HuH-7 (cell line): ENCODE measurements around the gene CAMTA1.

Experiments used
- DNase-seq: peaks from one replicate; pipeline ENCODE4 v3.0.0; 2011; ENCODE audit warnings: low spot score

The CAMTA1 gene

DNA sequence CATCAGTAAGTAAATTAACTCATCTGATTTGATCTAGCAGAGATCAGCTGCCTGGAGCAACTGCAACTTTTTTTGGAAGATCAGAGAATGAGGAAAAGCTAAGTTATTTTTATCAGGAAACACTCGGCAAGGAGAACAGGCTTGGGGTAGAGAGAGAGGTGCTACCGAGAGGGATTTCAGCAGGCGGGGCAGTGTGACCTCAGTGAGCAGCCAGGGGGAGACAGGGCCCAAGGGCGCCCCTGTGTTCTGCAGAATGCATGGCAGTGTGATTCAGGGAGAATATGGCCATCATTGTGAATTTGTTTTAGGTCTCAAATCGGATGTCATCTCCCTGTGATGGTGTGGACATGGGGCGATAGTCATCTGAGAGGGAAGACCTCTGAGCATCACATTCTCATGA is 501.8 kb downstream of the CAMTA1 start:
- no peak for DNase-seq

DNA sequence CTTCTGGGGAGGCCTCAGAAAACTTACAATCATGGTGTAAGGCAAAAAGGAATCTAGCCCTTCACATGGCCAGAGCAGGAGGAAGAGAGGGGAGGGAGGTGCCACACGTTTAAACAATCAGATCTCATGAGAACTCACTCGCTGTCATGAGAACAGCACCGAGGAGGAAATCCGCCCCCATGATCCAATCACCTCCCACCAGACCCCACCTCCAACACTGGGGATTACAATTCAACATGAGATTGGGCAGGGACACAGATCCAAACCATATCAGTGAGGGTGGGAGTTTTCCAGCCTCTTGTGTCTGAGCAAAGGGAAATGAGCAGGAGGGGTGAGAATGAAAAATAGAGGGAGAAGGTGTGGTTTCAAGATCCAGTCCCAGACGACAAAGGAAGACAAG is 503.7 kb downstream of the CAMTA1 start:
- DNase-seq, result no peak

- no peak for DNase-seq
Observed at GRCh38 chr1:7289694-7290093, 504.4 kb downstream of the CAMTA1 start.

GRCh38 chr1:7290971-7291970 is 506.0 kb downstream of the CAMTA1 start:
- no peak for DNase-seq

DNA sequence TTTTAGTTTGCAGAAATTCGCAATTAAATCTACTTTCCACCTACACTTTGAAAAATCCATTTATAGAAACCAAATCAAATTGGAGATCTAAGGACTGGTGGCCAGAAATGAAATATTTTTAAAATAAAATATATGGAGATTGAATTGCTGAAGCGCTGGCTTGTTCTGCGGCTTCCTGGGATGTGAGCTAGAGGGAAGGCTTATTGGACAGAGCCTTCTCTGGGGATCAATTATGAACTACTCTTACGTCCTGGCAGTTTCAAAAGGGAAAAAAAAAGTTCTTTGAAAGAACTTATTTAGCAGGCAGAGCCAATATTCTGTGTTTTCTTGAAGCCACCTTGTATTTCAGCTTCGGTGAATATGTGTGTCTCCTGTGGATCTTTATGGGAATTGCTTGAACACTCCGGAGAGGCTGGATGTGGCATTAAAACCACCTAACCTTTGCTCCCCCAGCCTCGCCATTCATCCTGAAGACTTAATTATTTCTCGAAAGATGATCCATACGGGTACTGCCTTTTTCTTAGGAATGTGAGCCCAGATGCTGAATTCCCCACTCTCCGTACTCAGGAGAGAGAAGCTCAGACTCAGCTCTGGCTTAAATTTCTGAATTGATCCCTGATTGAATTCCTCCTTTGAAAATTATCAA is 506.9 kb downstream of the CAMTA1 start:
- DNase-seq, result no peak

DNA sequence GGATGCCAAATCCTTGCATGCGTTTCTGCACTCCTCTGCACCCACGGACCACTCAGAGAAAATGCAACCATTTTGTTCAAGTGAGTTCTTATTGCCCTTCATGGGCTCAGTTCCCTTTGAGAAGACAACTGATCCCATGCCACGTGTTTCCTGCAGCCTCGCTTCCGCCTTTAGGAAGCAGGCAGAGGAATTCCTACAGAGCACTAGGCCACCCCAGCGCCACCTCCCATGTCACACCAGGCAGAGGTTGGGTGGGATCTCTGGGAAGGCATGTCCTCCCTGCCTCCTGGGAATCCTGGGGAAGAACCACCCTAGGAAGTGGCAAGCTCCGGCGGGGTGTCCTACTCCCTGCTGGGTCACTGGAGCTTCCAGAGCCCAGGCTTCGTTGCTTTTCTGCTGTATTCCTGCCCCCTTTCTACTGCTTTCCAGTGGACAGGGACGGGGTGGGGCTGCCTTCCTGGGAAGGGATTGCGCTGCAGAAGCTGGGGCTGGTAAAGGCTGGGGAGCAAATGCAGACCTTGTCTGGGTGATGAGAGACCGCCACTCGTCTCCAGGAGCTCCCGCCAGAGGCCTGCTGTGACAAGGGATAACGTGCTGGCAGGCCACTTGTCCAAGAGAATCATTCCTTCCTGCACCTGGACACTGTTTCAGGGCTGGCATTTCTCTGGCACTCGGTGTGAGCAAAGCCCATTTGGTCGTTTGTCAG is 507.6 kb downstream of the CAMTA1 start:
- no peak for DNase-seq

DNA sequence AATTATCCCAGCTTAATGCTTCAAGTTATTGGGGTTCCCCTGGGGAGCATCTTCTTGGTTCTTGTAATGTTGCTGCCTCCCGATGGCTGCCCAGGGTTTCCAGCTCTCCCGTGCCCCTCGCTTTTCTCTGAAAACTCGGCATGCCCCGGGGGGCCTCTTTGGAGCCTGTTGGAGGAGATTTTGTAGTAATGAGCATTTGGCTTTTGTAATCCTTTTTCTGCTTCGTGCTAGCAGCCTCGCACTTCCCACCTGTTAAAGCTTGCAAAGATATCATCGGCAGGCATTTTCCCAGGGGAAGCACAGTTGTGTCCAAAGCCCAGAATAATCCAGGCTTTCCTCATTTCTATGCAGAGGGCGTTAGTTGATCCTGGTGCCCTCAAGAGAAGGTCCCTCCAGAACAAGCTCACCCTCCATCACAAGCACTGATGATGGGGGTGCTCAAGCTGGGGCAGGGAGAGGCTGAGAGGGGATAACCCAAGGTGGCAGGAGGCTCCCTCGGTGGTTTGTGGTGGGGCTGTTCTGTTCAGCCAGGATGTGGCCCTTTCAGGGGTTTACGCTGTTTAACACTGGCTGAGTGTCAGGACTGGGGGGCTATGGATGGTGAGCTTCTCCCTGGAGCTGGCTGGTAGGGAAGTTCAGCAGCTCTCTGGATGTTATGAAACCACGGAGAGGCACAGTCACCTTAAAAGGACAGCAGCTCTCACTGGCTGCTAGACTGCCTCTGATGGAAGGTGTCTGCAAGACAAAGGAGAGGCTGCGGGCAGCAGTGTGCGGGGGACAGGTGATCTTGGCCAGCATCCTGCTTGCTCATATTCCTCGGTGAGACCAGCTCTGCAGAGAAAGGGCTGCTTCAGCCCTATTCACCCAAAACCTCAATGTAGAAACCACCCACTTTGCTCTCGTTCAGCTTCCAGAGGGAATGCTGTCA is 508.7 kb downstream of the CAMTA1 start:
- no peak for DNase-seq

GRCh38 chr1:7294636-7295035 is 509.4 kb downstream of the CAMTA1 start:
- no peak for DNase-seq

DNA sequence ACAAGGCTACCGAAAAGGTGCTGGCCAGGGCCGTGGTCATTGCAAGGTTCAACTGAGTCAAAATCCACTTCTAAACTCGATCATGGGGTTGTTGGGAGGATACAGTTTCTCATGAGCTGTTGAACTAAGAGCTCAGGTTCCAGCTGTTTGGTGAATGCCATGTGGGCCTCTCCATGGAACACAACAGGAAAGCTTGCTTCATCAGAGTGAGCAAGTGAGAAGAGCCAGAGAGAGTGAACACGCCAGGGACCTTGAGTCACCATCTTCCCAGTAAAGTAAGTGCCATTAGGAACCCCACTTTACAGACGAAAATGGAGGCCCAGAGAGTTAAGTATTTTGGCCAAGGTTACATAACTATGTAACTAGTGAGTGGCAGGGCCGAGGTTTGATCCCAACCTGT is 510.7 kb downstream of the CAMTA1 start:
- DNase-seq, result no peak

DNA sequence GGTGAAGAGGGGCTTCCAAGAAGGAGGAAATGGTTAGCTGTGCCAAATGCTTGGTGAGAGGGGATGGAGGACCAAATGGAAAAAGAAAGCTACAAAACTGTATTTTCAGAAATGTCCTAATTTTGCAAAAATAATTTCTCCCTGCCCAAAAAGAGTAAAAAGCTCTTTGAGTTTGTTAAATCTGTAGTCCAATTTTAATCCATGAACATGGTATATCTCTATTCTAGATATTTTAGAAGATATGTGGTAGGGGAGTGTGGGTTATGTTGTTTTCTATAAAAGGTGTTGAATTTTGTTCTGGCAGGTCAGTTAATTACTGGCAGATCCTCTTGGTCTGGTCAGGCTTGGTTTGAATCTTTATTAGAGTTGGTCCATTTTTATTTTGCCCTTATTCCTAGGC is 511.7 kb downstream of the CAMTA1 start:
- DNase-seq, result no peak

DNA sequence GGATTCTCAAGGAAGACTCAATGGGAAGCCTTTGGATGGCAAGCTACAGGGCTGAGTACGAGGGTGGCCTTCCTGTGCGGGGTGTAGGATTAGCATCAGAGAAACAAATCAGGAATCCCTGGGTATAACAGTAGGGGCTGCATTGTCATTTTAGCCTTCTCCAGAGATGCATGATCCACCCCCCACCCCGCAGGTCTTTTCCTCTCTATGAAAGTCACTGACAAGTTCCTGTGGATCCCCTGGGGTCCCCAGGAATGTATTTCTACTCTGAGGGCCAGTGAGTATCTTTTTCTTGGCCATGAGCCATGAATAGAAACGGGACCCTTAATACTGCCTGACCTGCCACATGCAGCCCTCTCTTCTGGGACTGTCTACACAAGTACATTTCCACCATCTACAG is 512.9 kb downstream of the CAMTA1 start:
- no peak for DNase-seq

GRCh38 chr1:7298749-7299151 is 513.5 kb downstream of the CAMTA1 start:
- no peak for DNase-seq

DNA sequence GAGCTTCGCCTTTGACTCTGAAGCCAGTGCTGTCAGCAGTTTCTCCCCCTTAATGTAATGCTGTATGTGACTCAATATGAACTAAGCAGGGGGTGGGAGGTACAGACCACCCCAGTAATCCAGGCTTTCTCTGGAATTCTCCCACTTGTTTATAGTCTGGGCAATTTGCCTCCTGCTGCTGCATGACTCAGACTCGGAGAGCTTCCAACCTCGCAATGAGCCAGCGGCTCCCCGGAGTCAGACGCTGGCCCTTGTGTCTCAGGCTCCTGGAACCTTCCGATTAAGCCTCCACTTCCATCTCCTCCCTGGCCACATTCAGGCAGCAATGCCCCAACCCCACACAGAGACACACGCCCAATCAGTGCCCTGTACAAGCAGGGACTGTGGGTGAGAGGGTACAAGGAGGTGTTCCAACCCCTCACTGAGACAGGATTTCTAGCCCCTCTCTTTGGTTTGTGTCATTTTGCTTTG is 514.1 kb downstream of the CAMTA1 start:
- no peak for DNase-seq

DNA sequence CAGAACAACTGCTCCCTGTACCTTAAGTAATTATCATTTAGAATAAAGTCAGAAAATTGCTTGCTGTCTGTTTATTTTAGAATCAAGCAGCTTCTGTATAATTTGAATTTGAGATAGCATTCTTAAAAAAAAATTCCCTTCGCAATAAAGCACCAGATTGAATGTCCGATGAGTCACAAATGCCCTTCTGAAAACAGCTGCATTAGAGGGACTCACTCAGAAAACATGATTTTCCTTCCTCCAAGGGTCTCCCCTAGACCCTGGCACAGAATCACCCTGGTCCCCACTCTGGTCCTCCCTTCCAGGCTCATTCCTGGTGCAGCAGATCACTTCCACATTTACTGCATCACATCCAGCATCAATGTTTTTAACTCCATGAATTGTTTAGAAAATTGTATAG is 514.7 kb downstream of the CAMTA1 start:
- no peak for DNase-seq

GRCh38 chr1:7300893-7301663 is 515.8 kb downstream of the CAMTA1 start:
- no peak for DNase-seq

DNA sequence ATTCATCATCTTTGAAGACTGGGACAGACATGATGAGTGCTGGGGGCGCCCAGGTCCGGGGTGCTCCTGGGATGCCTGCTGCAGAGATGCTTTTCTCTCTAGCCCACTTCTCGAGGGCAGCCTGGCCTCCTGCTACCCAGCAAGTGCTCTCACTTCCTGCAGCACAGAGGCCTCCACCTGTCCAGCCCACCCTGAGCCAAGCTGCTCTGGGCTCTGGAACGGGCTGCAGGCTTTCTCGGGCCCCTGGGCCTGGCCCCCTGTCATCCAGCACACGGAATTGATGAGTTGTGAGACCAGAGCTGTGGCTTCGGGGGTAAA is 516.4 kb downstream of the CAMTA1 start:
- DNase-seq, result no peak

DNA sequence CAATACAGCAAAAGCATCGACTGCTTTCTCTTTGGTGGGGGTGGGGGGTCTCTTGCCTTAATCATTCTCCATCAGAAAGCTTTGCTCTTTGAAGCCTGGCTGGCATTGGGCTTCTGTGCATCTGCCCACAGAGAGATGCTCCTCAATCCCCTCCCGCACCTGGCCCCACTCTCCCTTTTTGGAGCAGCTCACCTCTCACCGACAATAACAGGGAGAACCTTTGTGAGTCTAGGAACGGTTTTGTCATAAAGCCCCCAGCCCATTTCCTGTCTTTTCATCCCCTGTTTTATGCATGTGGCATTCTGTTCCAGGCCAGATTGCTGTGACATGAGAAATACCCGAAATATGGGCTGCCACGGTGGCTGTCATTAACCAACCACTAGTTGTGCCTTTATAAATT is 516.9 kb downstream of the CAMTA1 start:
- no peak for DNase-seq

DNA sequence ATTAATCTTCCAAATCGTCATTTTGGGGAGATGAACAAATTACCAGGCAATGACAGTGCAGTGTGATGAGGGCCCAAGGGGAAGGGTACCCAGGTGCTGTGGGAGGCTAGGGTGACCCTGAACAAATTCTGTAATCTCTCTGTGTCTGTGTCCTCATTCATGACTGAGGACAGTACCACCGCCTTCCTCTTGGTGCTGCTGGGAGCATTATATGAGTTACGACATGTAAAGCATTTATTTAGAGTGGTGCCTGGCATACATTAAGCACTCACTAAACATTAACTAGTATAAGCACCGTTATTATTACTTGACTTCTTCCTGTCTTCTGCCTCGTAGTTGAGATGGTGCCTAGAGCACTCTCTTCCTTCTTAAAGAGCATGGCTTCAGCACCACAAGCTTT is 517.6 kb downstream of the CAMTA1 start:
- no peak for DNase-seq

DNA sequence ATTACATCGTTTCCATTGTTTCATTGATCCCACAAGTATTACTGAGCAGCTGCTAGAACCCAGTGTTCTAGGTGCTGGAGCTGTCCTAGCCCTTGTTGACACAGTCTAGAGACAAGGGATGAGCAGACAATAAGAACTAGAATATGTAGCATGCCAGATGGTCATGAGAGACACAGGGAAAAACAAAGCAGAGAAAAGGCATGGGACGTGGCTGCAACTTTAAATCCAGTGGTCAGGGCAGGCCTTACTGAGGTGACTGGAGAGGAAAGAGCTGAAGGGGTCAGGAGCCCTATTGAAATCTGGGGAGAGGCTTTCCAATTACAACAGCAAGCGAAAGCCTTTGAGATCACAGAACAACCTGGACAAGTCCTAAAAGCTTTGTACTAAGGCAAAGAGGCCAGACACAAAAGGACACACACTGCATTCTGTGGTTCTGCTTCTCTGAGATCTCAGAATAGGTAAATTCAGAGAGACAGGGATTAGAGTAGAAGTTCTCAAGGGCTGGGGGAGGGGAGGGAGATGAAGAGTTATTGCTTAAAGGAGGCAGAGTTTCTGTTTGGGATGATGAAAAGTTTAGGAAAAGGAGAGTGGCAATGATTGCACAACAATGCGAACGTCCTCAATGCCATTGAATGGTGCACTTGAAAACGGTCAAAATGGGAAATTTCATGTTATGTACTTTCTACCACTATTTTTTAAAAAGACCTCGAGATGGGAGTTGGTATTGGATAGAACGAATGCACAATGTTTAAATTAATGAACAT is 518.5 kb downstream of the CAMTA1 start:
- no peak for DNase-seq

GRCh38 chr1:7313081-7313546 is 527.9 kb downstream of the CAMTA1 start:
- no peak for DNase-seq
